Kidney glomerular epithelial cell (primary cell): ENCODE results near the gene PHPT1.
"Not testable (repeated sequence)": the region's sequence is repeated elsewhere in the genome, so short reads cannot be mapped to it uniquely, and the experiment has no call there.

ENCODE experiments used
- DNase-seq: peaks from one replicate; lab custom pipeline; 2025; lab: John Stamatoyannopoulos, UW

Gene PHPT1

GRCh38 chr9:136823136-136824046 is 25.8 kb upstream of the PHPT1 start:
- DNase-seq = no peak

GRCh38 chr9:136824496-136825225 is 24.5 kb upstream of the PHPT1 start:
- DNase-seq = no peak

DNA sequence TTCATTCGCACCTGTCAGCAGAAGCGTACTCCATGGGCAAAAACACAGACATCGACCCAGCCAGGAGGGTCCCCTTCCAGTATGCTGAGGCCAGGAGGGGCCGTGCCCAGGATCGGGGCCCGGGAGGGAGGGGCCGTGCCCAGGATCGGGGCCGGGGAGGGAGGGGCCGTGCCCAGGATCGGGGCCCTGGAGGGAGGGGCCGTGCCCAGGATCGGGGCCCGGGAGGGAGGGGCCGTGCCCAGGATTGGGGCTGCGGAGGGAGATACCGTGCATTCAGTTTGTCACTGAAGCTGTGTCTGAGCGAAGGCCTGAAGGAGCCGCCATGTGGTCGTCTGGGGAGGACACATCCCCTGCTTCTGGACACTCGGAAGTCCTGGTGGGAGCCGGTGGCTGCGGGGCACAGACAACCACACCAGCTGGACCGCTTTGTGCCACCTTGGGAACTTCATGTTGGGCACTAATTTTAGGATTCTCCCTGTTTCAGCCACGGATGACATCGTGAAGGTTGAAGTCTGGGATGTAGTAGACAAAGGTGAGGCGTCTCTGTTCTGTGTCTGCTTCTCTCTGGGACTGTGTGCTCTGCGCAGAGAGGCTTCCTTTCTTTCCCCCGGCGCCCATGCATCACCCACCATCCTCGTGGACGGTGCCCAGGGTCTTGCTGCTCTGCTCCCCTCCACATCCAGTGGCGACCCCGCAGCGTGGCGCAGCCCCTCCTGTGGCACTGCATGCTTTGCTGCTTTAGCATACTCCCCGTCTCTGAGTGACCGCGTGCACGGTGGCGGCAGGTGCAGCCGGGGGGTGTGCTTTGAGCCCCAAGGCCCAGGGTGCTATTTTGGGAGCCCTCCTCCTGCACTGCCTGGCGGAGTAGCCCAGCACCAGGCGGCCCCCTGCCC is 23.7 kb upstream of the PHPT1 start:
- DNase-seq = no peak

DNA sequence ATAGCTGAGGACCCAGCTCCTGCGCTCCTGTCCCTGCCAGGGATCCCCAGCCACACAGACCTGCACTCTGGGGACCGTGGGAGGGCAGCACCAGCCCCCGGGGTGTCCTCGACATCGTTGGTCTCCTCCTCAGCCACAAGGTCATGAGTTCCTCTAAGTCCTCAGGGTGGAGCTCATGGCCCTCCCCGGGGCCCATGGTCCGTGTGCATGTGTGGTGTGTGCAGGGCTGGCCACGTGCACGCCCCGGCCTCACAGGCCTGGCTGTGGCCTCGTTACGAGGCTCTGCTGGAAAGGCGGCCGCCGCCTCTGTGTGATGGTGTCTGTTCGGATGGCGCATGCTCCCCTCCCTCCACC is 23.0 kb upstream of the PHPT1 start:
- no peak for DNase-seq

- DNase-seq = no peak
Measured at GRCh38 chr9:136826703-136827582, 22.3 kb upstream of the PHPT1 start.

GRCh38 chr9:136827794-136828473 is 21.3 kb upstream of the PHPT1 start:
- DNase-seq = no peak

- no peak for DNase-seq
Measured at GRCh38 chr9:136828474-136829140, 20.6 kb upstream of the PHPT1 start.

GRCh38 chr9:136829412-136829811 is 19.8 kb upstream of the PHPT1 start:
- DNase-seq = no peak

- DNase-seq = no peak
Measured at GRCh38 chr9:136829981-136830885, 19.0 kb upstream of the PHPT1 start.

GRCh38 chr9:136831002-136831719 is 18.0 kb upstream of the PHPT1 start:
- DNase-seq = no peak

DNA sequence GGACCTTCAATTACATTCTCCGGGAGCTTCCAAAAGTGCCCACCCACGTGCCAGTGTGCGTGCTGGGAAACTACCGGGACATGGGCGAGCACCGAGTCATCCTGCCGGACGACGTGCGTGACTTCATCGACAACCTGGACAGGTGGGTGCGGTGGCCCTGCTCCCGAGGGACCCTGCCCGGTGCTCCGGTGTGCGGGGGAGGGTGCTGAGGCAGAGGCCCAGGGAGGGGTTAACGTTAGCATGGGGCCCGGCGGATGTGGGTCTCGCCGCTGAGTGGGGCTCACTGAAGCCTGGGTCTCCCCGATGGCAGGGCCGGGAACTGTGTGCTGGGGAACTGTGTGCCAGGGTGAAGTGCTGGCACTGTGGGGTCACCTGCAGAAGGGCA is 17.5 kb upstream of the PHPT1 start:
- no peak for DNase-seq

DNA sequence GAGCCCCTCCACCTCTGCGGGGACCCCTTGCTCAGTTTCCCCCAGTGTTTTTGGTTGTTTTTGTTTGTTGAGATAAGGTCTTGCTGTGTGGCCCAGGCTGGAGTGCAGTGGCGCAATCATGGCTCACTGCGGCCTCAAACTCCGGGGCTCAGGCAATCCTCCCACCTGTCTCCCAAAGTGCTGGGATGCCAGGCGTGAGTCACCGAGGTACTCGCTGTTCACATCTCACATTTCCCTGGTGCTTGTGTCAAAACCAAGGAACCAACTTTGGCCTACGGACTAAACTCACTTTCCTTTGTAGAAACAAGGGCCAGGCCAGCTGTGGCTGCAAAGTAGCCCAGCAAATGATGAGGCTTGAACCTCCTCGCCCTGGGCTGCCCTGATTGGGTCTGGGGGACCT is 16.6 kb upstream of the PHPT1 start:
- DNase-seq = no peak

GRCh38 chr9:136833381-136834048 is 15.7 kb upstream of the PHPT1 start:
- DNase-seq = not testable (repeated sequence)

DNA sequence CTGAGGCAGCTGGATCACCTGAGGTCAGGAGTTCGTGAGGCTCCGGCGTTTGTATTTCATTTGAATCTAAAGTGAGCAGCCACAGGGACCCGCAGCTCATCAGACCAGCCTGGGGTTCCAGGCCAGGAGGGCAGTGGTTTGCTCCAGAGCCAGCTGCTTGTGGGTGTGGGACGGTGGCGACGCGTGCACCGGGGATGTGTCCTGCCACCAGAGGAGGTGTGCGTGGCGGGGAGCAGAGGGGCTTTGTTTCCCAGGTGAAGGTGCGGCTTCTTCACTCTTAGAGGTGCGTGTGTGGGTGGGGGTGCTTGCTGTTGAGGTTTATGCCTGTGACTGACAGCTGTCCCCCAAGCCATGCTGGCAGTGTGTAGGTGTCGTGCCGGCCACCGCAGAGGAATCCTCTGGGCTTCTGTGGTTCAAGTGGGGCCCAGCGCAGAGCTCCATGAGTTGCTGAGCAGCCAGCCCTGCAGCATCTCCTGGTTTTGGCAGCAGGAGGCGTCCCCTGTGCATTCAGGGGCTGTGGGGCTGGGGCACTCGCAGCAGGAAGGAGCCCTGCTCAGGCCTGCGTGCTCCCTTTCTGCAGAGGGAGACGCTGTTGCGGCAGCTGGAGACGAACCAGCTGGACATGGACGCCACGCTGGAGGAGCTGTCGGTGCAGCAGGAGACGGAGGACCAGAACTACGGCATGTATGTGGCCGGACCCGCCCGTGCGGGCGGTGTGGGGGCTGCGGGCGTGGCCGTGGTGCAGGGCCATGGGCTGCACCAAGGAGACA is 13.9 kb upstream of the PHPT1 start:
- DNase-seq = no peak

DNA sequence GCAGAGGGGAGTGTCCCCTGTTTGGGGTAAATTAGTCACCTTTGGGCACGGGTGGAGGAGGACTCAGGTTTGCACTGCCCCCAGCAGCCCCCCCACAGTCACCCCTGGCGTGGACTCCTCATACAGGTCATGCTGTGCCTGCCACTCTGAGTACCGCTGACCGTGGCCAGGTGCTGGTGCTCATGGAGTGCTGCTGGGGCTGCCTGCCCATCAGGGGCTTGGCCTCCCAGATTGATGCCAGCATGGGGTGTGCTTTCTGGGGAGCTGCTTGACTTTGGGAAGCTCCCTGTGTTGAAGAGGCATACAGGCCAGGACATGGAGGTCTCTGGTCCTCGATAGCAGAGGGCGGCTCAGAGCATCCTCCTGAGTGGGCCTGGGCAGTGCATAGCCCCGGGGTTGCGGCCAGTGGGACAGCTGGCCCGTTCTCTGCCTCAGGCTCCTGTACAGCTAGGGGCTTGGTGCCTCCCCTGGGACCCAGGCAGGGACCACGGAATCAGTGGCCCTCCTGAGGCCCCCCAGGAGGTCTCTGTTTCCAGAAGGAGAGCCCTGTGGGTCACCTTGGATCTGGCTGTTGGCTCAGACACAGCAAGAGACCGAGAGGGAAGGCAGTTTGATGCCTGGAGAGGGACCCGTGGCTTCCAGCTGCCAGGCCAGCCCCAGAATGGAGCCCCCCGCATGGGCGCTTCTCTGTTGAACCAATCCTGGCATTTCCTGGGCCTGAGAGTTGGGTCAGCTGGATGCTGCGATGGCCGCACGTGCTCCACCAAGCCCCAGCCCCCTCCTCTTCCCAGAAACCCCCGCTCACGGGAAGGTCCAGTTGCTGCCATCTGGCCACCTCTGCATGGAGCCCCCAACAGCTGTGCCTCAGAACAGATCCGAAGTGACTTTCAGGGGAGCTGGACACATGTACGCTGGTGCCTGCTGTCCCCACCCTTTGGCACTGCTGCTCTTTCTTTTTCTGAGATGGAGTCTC is 13.0 kb upstream of the PHPT1 start:
- DNase-seq = no peak
